Hematopoietic multipotent progenitor cell treated with erythropoietin and hydrocortisone succinate and interleukin-3 and kit ligand, for 6 days (in vitro differentiated cells): Measurements from ENCODE around the gene PRKAA2.

Experiments
- DNase-seq: peaks from one replicate; pipeline ENCODE4 v3.0.0-alpha.2; 2015

PRKAA2 gene

DNA sequence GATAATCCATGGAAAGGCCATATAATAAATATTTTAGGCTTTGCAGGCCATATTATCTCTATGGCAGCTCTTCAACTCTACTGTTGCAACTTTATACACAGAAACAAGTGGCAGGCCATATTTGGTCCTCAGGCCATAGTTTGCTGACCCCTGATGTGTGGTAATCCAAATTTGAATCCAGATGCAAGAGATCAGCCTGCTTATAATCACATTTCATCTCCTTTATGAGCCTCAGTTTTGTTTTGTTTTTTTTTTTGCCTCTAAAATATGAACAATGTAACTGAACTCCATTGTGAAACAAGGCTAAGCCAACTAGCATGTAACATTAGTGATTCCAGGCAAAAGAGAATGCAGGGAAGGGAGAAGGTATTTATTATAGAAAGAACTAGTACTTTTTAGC is 81.6 kb downstream of the PRKAA2 start:
- DNase-seq: no peak

DNA sequence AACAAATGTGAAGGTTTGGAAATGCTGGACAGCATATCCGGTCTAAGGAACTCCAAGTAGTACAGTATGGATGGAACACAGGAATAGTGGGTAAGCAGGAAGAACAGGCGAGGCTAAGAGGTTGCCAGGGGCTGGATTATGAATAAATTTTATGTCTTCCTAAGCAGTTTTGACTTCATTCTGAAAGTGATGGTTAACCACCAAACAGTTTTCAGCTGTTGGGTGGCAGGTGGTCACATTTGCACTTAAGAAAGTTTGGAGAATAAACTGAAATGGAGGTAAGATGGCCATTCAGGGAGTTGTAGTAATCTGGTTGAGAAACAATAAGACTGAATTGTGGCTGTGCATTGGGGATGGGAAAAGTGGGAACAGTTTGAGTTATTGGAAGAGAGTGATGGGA is 83.8 kb downstream of the PRKAA2 start:
- DNase-seq: no peak

DNA sequence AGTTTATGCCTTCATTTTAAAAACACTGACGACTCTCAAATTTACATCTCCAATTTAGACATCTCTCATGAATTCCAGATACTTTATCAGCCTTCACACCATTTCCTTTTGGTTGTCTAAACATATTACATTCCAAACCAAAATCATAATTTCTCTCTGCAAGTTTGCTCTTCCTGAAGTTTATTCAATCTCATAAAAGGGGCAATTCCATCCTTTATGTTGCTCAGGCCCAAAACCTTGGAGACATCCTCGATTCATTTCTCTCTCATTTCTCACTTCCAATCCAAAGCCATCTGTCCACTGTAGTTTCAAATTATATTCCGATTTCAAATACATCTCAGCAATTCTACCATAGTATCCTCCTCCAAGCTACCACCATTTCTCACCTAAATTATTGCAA is 100.1 kb downstream of the PRKAA2 start:
- DNase-seq: no peak

DNA sequence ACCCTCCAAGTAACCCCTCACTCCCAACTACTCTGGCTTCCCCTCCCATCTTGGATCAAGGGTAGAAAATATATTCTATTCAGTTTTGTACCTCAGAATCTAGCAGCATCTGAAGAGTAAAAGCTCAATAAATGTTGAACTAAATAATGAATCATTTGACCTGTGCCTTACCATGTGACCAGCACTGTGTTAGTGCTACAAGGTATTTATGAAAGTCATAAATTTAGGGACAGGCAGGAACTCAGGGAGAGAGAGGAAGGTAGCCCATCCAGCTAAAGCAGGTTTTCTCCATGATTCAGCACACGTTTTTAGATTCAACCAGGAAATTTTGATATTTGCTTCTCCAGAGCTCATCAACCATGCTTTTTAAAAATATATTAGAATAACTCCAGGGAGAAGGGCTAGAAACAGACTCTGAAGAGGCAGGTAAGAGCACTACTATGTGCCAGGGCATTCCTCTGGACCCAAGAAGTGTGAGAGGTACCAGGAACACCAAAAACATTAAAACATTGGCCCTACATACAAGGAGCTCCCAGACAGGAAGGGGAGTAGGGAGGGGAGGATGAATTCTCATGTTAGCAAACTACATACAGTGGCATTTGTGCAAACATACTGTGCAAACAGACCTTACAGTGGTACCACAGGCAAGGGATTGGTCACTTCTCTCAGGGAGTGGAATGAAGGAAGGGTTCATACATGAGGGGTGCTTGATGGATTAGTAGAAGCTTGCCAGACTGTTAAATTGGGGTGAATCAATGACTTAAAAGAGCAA is 109.8 kb downstream of the PRKAA2 start:
- DNase-seq: no peak

DNA sequence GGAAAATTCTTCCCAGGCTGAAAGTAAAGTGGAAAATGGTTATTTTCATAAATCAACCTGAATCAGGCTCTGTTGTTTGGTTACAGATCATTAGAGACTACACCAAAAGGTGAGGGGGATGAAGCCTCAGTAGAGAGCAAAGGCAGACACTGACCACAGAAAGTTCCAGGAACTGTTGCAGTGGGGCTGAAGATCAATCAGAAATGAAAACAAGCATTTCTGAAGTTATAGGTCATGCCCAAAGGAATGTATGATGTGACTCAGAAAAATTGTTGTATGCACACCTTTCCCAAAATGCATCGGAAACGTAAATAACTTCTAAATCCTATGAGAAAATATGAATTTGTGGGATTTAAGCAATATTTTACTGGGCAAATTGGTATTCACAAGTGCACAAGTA is 110.8 kb downstream of the PRKAA2 start:
- DNase-seq: no peak

DNA sequence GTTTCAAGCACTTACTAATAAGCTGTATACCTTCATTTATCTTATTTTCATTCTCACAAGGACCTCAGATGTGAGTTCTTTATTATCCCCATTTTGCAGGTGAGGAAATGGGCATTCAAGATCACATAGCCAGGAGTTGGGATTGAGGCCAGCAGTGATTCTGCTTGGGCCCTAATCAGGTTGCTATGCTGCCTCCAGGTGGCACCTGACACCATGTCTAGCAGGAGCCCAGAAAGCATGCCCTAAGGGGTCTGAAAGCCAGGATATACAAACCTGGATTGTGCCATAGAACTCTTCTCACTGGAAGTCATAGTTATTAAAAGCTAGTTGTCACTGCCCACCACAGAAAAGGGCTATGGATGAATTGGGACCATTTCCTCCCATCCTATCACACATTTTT is 113.0 kb downstream of the PRKAA2 start:
- DNase-seq: no peak

DNA sequence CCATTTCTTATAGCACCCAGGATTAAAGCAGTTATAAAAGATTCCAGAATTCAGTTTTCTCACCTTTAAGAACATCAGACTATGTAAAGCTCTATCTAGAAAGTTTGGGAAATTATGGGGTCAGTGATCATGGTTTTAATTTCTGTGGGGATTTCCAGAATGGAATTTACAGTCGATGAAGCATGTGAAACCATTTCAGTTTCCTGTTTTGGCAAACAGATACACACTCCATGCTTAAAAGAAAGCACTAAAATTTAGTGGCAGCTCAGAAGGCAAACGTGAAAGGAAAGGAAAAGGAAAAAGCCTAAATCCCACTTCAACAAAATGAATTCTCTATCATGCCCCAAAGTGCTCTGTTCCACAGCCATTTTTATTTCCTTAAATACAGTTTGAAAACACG is 113.7 kb downstream of the PRKAA2 start:
- no peak for DNase-seq
